Measurements from ENCODE around the gene MGAT4A. TPM values are rescaled to one million over a fixed set of nuclear protein-coding genes. Genes with fewer than 3 reads are reported as not detected.

Gene MGAT4A
- total and polyA plus RNA-seq, 10 of the 15 experiments (the other 5 are each of a cell fraction or from before 2014, with no cell fraction given): 4.3 to 23.4 (median 13.6) TPM

DNA sequence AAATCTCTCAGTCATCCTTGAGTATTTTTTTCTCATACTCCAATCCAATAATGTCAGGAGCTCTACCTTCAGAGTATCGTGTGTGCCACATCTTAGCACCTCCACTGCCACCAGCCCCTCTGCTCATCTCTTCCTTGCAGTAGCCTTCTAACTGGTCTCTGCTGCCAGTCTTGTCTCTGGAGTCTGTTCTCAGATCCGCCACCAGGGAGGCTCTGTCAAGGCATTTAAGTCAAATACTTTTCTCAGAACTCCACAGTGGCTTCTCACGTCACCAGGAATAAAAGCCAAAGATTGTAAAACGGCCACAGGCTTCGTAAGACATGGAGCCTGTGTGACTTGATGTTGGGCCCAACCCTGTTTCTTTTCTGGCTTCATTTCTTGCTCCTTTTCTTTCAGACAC, 115.5 kb downstream of the MGAT4A start:
- DNase-seq (ENCODE audit: low read depth, low spot score) (no peak), FAIRE-seq (no peak), ATAC-seq (peak; percentile 48; the same call in 2 of the 3 replicates)
- Histone ChIP-seq H2AFZ (ENCODE audit: control insufficient read depth, low read depth, low read length) (no peak overlapping the region), H3K79me2 (ENCODE audit: control insufficient read depth, insufficient read depth, low read length) (peaks cover 7% of the 10 kb centered on the region), H3K27me3 (replicated peaks in 1 of 2; ENCODE audit: control insufficient read depth in 2 of 2, insufficient read depth in 2 of 2, low read length in 1 of 2) (no peaks in the 10 kb centered on the region), H3K4me2 (ENCODE audit: control insufficient read depth, insufficient read depth) (no peak overlapping the region), H3K9me3 (replicated peaks; ENCODE audit: control insufficient read depth, insufficient read depth, low read length) (no peaks in the 10 kb centered on the region), H4K20me1 (ENCODE audit: control insufficient read depth, insufficient read depth) (0 out of 2 replicates have a peak, but pooled peaks cover under 1% of the 10 kb centered on the region), H3K9ac (ENCODE audit: control insufficient read depth, insufficient read depth, low read length) (no peak overlapping the region), H3K27ac (ENCODE audit: control insufficient read depth, insufficient read depth) (no peak overlapping the region), H3K36me3 (ENCODE audit: control insufficient read depth in 2 of 2, insufficient read depth in 2 of 2, low read length in 1 of 2) (peaks cover 4 to 29% of the 10 kb centered on the region in 2 experiments), H3K4me3 (no peak overlapping the region), H3K4me1 (ENCODE audit: control insufficient read depth, insufficient read depth, low read length) (peaks cover under 1% of the 10 kb centered on the region)
- WGBS (ENCODE audit: insufficient coverage, insufficient replicate concordance, low lambda C conversion rate, missing lambda C conversion rate): 95% methylated on average over 5 of the region's 5 CpGs
- TF ChIP-seq EED (IDR thresholded peaks at IDR 0.05; ENCODE audit: low read depth) (no peak), POLR2AphosphoS2 (IDR thresholded peaks at IDR 0.05; ENCODE audit: low read depth, low read length) (peak; percentile 46; the same call in 1 of the 2 replicates), DPF2 (IDR thresholded peaks at IDR 0.05) (no peak), SP1 (IDR thresholded peaks at IDR 0.05; ENCODE audit: low read depth, low read length) (no peak), SMAD5 (IDR thresholded peaks at IDR 0.05; ENCODE audit: low read depth) (no peak)
- in situ Hi-C loops (cut with MboI): no loop called here
- ChIA-PET RAD21 (ENCODE audit: unreplicated experiment) (no interaction called here), CTCF (no interaction called here), POLR2A (no interaction called here), SMC1A (ENCODE audit: uncharacterized antibody, unreplicated experiment) (no interaction called here)
- intact Hi-C loops (cut with micrococcal nuclease; ENCODE audit: unreplicated experiment): no loop called here
- BruUV-seq (replicated peaks): no TSS peak

DNA sequence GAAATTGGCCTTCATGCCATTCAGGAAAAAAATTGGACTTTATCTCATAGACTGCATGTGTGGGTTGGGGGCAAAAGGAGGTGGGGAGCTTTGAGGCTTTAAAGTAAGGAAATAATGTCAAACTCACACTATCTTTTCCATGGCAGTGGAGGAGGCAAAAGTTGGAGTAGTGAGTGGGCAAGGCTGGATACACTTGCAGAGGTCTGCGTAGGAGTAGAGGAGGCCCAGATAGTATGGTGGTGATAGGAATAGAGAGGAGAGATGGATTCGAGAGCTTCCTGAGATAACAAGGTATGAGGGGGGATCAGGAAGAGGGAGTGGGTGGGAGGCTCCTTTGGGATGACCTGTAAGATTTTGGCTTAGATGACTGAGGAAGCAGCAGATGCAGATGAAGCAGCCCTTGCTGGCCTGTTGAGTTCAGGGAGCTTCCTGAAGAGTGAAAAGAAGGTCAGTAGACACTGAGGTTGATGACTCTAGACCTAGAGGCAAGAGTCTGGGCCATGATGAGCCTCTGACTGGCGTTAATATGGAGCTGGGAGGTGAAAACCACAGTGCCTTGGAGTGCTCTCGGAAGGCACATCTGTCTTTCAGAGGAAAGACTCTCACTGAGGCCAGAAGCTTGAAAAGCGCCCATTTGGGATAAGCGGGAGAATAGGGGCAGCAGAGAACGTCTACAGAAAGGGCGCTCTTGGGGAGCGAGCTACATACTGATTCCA, 116.8 kb downstream of the MGAT4A start:
- Histone ChIP-seq H3K9me3 (replicated peaks; ENCODE audit: control insufficient read depth, insufficient read depth, low read length) (no peaks in the 10 kb centered on the region; the same call in 2 of the 3 replicates), H3K4me1 (ENCODE audit: control insufficient read depth, insufficient read depth, low read length) (peaks cover 4% of the 10 kb centered on the region), H3K4me3 (no peak overlapping the region), H2AFZ (ENCODE audit: control insufficient read depth, low read depth, low read length) (no peak overlapping the region), H3K9ac (ENCODE audit: control insufficient read depth, insufficient read depth, low read length) (no peak overlapping the region), H3K36me3 (ENCODE audit: control insufficient read depth in 2 of 2, insufficient read depth in 2 of 2, low read length in 1 of 2) (peaks cover 4 to 31% of the 10 kb centered on the region in 2 experiments), H3K79me2 (ENCODE audit: control insufficient read depth, insufficient read depth, low read length) (peaks cover 20% of the 10 kb centered on the region), H3K27me3 (replicated peaks in 1 of 2; ENCODE audit: control insufficient read depth in 2 of 2, insufficient read depth in 2 of 2, low read length in 1 of 2) (no peaks in the 10 kb centered on the region), H3K4me2 (ENCODE audit: control insufficient read depth, insufficient read depth) (no peak overlapping the region), H4K20me1 (ENCODE audit: control insufficient read depth, insufficient read depth) (0 out of 2 replicates have a peak, but pooled peaks cover 3% of the 10 kb centered on the region), H3K27ac (ENCODE audit: control insufficient read depth, insufficient read depth) (no peak overlapping the region)
- SMC1A ChIA-PET (ENCODE audit: uncharacterized antibody, unreplicated experiment): interaction anchor here (1.3 kb wide), 1 partner anchor 35 kb away, joined by 3 read pairs; no protein-coding TSS in a partner anchor
- FAIRE-seq (no peak), ATAC-seq (no peak), DNase-seq (ENCODE audit: low read depth, low spot score) (no peak)
- in situ Hi-C loops (cut with MboI) (no loop called here), intact Hi-C loops (cut with micrococcal nuclease; ENCODE audit: unreplicated experiment) (no loop called here)
- RAD21 ChIA-PET (ENCODE audit: unreplicated experiment): no interaction called here
- BruUV-seq (replicated peaks): no TSS peak
- POLR2A ChIA-PET: no interaction called here
- CTCF ChIA-PET: interaction anchor here (0.5 to 1.3 kb wide), 2 partner anchors 25 to 241 kb away, joined by 3 read pairs; no protein-coding TSS in a partner anchor
- 97% methylated on average over 9 of the region's 9 CpGs for WGBS (ENCODE audit: insufficient coverage, insufficient replicate concordance, low lambda C conversion rate, missing lambda C conversion rate)
- TF ChIP-seq NR2C2 (IDR thresholded peaks at IDR 0.05; ENCODE audit: borderline replicate concordance, control insufficient read depth, insufficient read length, low read depth) (no peak), TARDBP (IDR thresholded peaks at IDR 0.05; ENCODE audit: borderline replicate concordance) (no peak), LARP7 (IDR thresholded peaks at IDR 0.05) (no peak), ESRRA (IDR thresholded peaks at IDR 0.05; ENCODE audit: low read length) (no peak), HDAC6 (IDR thresholded peaks at IDR 0.05; ENCODE audit: unreplicated experiment) (no peak), STAT3 (IDR thresholded peaks at IDR 0.05; ENCODE audit: low read depth, low read length) (no peak), ZZZ3 (IDR thresholded peaks at IDR 0.05; ENCODE audit: control insufficient read depth, insufficient read length, low read depth) (no peak), RAD21 (IDR thresholded peaks at IDR 0.05; ENCODE audit: insufficient read depth, low read depth, low read length) (no peak), MEF2A (IDR thresholded peaks at IDR 0.05; ENCODE audit: insufficient read depth, low read depth, low read length) (no peak), CBFB (IDR thresholded peaks at IDR 0.05; ENCODE audit: low read depth) (no peak)
- TF ChIP-seq, protein P1, sequence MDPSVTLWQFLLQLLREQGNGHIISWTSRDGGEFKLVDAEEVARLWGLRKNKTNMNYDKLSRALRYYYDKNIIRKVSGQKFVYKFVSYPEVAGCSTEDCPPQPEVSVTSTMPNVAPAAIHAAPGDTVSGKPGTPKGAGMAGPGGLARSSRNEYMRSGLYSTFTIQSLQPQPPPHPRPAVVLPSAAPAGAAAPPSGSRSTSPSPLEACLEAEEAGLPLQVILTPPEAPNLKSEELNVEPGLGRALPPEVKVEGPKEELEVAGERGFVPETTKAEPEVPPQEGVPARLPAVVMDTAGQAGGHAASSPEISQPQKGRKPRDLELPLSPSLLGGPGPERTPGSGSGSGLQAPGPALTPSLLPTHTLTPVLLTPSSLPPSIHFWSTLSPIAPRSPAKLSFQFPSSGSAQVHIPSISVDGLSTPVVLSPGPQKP (IDR thresholded peaks at IDR 0.05; ENCODE audit: low read depth, low read length): no peak

All from GM12878 (cell line).